NCI-H1092 (cell line): Measurements from ENCODE around the gene KRTAP5-2.
"Not testable (repeated sequence)": the region's sequence is repeated elsewhere in the genome, so short reads cannot be mapped to it uniquely, and the experiment has no call there.

Source experiments
- DNase-seq: peaks from one replicate; lab custom pipeline; 2025; lab: John Stamatoyannopoulos, UW

KRTAP5-2 gene

DNA sequence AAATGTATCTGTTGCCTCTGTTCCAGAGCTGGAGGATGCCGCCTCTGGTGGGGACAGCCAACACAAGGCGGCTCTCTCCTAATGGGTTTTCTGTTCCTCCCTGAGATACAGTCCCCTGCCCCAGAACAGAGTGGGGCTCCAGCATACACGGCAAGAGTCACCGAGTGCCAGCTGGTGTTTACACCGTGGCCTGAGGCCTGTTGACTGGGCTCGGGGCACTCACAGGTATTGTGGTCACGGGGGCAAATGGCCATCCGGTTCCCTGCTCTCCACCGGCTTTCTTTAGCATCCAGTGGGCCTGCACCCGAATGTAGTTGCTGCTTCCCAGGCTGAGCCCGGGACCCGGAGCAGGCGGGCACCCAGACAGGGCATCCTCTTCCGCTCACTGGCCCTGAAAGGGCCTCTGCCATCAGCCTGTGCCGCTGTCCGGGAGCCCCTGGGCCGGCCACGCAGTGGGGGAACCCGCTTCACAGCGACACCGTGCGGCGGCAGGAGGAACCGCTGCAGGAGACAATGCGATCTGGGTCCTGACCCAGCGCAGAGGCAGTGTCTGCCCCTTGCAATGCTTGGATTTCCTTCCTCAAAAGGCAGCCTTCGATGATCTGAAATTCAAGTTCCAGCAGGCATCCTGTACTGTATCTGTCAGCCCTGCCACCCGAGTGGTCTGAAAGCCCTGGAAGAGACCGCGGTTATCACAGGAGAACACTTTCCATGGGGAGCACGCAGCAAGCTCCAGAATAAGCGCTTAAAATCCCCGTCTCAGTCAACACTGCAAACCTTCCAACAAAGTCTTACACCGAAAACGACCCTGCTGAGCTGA lies 30.6 kb upstream of the KRTAP5-2 start:
- peak; percentile 25 for DNase-seq

DNA sequence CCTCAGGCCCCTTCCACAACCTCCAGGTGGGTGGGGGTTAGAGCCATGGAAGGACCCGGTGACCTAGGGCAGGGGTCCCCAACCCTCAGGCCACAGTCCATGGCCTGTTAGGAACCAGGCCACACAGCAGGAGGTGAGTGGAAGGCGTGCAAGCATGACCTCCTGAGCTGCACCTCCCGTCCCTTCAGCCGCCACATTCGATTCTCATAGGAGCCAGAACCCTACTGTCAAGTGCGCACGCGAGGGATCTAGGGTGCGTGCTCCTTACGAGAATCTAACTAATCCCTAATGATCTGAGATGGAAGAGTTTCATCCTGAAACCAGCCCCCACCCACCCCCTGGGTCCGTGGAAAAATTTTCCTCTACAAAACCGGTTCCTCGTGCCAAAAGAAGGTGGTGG lies 27.4 kb upstream of the KRTAP5-2 start:
- no peak for DNase-seq

DNA sequence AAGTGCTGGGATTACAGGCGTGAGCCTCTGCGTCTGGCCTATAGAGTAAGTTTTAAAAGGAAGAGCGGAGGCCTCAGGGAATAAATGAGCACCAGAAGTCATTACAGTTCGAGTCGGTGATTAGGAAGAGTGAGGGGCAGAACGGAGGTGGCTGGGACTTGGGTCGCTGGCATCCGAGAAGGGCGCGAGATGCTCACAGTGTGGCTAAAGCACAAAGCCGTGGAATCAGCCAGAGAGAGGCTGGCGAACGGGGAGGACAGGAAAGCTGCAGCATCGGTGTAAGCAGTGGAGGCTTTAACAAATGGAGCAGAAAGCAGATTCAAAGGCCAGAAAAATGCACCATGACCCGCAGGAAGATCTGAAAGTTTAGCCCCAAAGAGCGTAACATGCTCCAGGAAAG lies 26.5 kb upstream of the KRTAP5-2 start:
- no peak for DNase-seq

DNA sequence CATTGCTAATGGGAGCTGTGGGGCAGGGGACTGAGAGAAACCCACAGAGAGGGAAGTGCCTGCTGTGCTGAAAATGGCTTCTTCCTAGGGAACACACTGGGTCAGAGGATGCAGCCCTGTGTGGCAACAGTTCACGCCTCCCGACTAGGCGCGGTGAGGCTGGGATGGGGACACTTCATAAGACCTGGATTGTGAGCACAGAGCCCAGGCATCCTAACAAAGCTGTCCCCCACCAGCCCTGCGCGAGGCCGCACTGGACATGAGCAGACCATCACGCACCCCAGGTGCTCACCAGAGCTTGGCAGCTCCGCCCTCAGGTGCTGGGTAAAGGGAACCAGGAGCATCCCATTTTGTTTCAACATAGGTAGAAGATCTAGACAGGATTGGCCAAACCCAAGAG lies 25.6 kb upstream of the KRTAP5-2 start:
- DNase-seq: no peak

DNA sequence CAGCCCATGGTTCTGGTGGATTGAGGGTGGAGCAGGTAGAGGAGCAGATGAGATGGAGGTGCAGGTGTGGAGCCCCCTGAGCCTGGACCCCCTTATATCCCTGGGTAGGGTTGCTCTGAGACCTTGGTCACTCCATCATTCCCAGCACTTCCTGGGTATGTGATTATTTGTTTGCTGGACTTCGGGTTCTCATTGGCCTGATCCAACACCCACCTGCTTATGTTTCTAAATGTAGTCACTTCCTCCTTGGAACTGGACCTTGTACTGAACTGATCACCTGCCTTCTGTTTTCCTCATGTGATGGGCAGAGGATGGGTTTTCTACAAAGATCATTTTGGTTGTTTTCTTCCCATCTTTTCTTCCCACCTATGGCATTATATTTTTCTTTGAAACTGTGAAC lies 24.0 kb upstream of the KRTAP5-2 start, which contains the start of gene KRTAP5-4:
TSS of gene KRTAP5-4 (minus strand) at position 53 of the 400 bp plus-strand sequence. CDS start at position 8, 45 bp downstream.
- no peak for DNase-seq

DNA sequence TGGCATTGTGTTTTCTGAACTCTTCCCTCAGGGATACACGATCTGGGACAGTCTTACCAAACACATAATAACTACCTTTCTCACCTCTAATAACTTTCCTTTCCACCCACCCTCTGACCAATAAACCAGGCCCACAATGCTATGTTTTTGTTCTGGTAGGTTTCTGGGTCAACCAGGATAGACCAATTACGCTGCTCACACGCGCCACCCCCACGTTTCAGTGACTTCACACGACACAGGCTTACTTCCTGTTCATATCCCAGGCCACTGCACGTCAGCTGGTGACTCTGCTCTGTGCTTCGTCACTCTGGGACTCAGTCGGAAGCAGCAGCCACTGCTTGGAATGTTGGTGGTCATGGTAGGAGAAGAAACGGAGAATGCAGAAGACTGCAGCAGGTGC lies 21.4 kb upstream of the KRTAP5-2 start:
- DNase-seq: no peak

DNA sequence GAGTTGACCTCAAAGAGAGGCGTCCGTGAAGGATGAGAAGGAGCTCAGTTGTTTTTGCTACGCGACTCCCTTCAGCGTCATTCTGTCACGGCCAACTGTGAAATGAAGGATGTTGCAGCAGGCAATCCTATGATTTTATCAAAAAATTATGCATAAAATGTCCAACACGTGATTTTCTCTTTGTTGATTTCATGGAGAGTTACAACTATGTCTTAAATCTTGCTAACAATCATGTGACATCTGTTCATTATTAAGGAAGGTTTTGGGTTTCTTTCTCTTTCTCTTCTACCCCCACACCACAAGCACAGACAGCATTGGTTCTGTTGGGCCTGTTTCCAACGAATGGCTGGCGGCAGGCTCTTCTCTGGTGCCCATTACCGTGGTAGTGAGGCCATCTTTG lies 20.1 kb upstream of the KRTAP5-2 start:
- DNase-seq: no peak

DNA sequence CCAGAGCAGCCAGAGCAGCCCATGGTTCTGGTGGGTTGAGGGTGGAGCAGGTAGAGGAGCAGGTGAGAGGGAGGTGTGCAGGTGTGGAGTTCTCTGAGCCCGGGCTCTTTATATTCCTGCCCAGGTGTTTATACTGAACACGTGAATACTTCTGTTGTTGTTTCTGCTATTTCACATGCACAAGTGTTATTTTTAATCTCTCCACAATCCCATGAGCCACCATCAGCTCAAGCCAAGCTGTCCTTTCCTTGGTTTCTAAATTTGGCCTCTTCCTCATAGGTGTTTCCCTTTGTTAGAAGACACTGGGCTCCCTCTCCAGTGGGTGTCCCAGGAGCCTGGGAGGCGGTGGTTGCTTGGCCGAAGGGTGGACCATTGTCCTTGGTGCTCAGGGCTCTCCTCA lies 10.3 kb upstream of the KRTAP5-2 start, which contains the start of gene KRTAP5-3:
TSS of gene KRTAP5-3 (minus strand) at position 101 of the 400 bp plus-strand sequence. CDS start at position 23, 78 bp downstream.
- no peak for DNase-seq

DNA sequence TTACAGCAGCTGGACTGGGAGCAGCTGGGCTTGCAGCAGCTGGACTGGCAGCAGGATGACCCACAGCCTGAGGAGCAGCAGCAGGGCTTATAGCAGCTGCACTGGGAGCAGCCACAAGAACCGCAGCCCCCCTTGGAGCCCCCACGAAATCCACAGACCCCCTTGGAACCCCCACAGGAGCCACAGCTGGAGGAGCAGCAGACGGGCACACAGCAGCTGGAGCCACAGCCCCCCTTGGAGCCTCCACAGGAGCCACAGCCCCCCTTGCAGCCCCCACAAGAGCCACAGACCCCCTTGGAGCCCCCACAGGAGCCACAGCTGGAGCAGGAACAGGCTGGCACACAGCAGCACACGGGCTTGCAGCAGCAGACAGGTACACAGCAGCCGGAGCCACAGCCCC lies 9.8 kb upstream of the KRTAP5-2 start:
- not testable (repeated sequence) for DNase-seq

DNA sequence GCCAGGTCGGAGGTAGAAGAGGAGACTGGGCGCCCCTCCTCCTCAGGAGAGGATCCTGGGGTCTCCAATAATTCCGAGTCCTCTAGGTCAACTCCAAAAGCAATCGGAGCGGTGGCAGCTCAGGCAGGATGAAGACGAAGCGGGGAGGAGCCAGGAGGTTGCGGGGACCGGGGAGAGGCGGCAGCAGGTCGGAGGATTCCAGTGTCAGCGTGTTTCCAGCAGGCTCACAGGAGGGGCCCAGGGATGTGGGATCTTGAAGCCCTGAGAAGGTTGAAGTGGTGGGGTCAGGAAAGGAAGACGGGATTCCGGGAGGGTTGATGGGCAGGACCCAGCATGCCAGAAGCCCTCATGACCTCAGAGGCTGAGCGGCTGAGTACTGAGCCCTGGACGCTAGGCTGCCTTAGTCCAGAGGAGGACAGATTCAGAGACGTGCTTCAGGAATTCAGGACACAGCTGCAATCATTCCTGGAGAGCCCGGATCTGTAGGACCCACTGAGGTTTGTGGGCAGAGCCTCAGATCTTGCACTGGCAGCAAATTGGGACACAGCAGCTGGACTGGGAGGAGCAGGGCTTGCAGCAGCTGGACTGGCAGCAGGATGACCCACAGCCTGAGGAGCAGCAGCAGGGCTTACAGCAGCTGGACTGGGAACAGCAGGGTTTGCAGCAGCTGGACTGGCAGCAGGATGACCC lies 9.2 kb upstream of the KRTAP5-2 start:
- DNase-seq: not testable (repeated sequence)

DNA sequence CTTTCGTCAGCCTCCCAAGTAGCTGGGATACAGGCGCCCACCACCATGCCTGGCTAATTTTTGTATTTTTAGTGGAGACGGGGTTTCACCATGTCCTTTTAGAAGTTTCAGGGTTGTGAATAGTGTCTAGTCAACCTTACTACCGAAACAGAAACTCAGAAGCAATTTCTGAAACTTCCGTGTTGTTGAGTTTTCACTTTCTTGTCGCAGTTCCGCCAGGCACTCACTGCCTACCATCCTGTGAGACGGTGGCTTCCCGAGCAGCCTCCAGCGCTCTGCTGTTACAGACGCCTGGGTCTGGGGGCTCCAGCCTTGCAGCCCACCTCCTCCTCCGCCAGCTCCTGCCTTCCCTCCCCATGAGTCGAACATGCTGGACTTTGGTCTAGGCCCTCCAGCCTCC lies 7.8 kb upstream of the KRTAP5-2 start:
- not testable (repeated sequence) for DNase-seq

DNA sequence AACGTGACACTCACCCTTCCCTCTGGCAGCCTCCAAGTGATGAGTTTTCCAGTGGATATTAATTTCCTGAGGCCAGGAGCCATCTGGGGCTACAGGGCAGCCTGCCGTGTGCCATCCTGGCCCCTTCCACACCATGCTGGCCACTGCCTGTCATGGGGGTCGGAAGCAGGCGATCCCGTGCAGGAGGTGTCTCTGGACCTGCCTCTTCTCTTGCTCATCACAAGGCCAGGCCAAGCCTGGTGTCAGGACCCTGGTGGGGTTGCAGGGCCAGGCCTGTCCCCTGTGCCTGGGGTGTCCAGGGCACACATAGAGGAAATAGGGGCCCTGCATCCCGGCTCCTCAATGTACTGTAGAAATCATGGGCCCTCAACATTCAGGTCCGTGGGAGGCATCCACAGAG lies 6.6 kb upstream of the KRTAP5-2 start:
- DNase-seq: no peak

DNA sequence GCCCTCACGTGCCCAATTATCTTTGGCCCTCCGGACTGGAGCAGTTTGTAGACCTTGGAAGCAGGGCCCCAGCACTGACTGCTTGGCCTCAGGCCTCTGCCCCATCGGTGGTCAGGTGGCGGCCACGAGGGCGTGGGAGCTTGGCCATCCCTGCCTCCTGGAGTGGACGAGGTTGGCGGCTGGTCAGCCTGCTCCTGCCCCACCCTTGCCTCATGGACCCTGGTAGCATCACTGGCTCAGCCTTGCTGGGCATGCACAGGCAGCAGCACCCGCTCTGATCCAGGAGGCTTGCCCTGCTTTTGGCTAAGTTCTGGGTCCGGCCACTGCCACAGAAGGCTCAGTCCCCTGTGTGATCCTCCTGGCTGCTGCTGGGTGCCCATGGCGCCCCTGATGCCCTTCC lies 6.1 kb upstream of the KRTAP5-2 start:
- DNase-seq: no peak

DNA sequence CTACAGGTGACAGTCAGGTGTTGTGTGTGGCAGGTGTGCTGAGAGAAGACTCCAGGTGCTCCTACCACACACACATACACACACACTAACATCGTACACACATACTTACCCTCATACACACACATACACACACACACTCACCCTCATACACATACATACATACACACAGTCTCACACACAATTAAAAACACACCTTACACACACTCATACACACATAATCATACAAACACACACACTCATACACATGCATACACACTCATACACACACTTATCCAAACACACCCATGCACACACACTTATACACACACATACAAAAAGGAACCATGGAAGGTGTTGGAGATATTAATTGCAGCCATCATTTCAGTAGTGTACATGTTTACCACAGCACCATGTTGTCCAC lies 5.5 kb upstream of the KRTAP5-2 start:
- no peak for DNase-seq

DNA sequence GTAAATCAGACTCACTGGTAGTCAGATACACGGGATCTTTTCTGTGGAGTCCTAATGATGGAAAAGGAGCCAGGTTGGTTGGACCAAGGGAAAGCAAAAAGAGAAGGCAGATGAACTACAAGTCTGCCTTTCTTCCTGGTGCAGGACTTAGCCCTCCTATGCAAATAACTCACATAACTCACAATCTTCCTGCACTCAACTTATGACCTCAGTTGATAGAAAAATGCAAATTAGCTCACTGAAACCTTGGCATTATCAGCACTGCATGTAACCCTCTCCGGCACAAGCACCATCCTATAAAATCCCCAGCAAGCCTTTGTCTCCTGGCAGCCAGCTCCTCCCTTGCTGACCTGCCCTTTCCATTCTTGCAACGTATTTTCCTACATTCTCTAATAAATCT lies 3.6 kb upstream of the KRTAP5-2 start:
- not testable (repeated sequence) for DNase-seq

DNA sequence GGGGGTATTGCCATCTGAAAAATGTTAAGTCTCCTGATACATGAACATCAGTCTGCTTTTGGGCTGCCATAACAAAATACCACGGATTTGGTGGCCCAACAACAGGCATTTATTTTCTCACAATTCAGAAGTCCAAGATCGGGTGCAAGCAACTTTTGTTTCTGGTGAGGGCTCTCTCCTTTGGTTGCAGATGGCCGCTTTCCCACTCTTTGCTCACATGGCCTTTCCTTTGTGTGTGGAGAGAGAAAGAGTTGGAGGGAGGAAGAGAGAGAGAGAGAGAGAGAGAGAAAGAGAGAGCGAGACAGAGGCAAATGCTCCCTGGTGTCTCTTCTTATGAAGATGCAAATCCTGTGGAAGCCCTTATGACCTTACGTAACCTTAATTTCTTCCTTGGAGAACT lies 2.5 kb upstream of the KRTAP5-2 start:
- no peak for DNase-seq

DNA sequence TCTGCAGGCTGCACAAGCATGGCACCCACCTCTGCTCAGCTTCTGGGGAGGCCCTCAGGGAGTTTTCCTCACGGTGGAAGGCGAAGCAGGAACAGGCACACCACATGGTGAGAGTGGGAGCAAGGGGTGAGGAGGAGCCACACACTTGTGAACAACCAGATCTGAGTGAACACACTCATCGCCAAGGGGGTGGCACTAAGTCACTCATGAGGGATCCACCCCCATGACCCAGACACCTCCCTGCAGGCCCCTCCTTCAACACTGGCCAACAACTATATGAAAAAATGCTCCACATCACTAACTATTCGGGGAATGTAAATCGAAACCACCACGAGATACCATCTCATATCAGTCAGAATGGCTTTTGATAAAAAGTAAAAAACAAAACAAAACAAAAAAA lies 722 bp upstream of the KRTAP5-2 start:
- DNase-seq: no peak

DNA sequence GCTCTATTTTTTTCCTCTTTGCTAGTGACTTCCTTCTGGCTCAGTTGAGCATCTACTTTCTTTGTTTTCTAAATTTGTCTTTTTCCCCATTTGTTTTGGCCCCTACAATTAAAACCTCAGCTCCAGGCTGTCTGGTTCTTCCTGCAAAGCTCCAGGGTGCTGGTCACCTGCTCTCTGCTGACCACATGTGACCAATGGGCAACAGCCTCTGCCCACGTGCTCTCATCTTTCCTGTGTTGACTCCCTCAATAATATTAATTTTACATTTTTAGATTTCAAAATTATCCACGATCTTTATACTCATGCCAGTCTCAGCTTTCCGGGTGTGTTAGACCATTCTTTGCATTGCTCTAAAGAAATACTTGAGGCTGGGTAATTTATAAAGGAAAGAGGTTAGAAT lies 312 bp upstream of the KRTAP5-2 start:
- DNase-seq: not testable (repeated sequence)

DNA sequence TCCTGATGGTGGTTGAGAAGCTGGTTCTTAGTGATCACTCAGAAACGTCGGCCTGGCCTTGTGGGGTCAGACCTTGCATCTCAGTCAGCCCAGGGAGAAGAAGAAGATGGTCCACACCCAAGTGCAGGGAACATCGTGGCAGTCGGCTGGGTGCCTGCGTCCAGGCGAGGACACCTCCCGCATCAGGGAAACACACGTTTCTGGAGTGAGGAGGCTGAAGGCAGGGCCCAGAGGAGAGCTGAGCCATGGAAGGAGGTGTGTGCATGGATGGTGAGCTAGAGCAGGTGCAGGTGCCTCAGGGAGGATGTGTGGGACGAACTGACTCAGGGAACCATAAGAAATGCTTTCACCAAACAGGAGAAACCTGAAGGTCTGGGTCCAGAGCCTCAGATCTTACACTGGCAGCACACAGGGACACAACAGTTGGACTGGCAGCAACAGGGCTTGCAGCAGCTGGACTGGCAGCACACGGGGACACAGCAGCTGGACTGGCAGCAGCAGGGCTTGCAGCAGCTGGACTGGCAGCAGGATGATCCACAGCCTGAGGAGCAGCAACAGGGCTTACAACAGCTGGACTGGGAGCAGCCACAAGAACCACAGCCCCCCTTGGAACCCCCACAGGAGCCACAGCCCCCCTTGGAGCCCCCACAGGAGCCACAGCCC lies 632 bp downstream of the KRTAP5-2 start:
- no peak for DNase-seq

DNA sequence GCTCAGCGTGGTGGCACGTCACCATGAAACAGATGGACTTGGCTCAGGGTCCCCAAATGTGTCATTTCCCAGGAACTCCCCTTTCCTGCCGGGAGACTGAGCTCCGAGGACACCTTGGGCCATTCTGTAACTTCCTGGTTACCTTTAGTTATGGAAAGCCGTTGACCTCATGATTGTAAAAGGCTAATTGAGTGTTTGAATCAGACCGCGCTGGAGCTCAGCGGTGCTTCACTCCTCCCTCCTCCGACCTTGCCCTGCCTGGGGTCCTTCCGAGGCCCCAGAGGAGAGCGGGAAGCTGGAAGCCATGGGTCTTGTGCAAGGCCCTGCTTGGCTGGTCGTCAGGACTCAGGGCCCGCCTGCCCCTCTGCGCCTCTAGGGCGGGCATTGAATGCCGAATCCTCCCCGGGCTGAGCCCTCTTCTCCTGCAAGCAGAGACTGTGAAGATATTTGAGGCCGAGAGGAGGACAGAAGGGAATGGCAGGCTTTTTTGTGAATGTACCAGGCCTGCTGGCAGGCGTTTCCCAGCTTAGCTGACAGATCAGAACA lies 1.4 kb downstream of the KRTAP5-2 start:
- not testable (repeated sequence) for DNase-seq

DNA sequence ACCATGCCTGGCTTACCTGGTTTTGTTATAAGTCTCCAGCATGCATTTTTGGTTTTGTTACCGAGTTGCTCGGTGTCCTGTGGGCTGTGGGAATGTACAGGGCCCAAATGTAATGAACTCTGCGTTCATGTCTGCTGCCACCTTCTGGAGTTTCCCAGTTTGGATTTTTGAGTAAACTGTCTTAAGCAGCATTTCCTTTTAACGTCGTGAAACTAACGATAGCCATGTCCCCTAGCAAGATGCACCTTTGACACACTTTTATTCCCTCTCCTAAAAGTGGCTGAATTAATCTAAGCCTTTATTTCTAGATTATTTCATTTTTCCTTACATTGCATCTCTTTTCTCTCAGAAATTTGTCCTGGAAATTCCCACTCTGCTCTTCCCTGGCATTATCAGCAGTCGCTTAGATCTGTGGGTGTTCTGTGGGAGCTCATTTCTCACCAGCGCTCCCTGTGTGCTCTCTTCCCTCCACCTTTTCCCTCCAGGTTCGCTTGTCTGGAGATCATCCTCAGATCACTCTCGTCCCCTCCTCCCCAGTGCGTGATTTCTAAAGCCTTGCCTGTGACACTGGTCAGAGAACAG lies 2.0 kb downstream of the KRTAP5-2 start:
- not testable (repeated sequence) for DNase-seq

DNA sequence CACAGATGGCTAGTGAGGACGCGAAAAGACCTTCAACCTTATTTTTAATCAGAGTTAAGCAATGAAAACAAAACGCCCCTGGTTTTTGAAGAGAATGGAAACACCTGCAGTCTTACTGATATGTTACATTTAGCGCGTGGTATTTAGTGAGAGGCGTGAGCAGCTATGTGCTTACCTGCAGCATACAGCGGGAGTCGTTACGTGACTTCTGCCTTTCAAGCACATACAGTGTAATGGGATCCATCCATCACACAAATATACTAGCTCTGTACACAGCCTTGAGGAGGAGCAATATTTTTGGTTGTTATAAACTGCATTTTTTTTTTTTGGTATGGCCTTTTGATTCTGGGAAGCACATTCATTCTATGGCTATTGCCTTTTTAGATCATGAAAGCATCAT lies 5.5 kb downstream of the KRTAP5-2 start:
- DNase-seq: no peak
